Neural crest cell (in vitro differentiated cells): ENCODE data around the gene KCNK18. TPM values are rescaled to one million over a fixed set of nuclear protein-coding genes. Genes with fewer than 3 reads are reported as not detected.

Experiments used
- DNase-seq: peaks from one replicate; pipeline ENCODE4 v3.0.0; 2021; ENCODE audit warnings: low read depth, mixed read lengths, low spot score
- H3K27ac Mint-ChIP-seq: one replicate; pipeline ENCODE4 v1.8.0; 2021; ENCODE audit warnings: mild to moderate bottlenecking, mixed read lengths; ENCODE audit not compliant: unreplicated experiment
- H3K27me3 Mint-ChIP-seq: 2 replicates; pipeline ENCODE4 v1.8.0; 2021; ENCODE audit warnings: low read depth, mild to moderate bottlenecking, mixed read lengths
- H3K36me3 Mint-ChIP-seq: 2 replicates; pipeline ENCODE4 v1.8.0; 2021; ENCODE audit warnings: low read depth, mild to moderate bottlenecking, mixed read lengths
- H3K4me1 Mint-ChIP-seq: 2 replicates; pipeline ENCODE4 v1.8.0; 2021; ENCODE audit warnings: mixed read lengths
- H3K4me3 Mint-ChIP-seq: one replicate; pipeline ENCODE4 v1.8.0; 2021; ENCODE audit warnings: mild to moderate bottlenecking, mixed read lengths
- H3K9me3 Mint-ChIP-seq: 2 replicates; pipeline ENCODE4 v1.8.0; 2021; ENCODE audit warnings: mixed read lengths
- total RNA-seq: library from RNA; stranded (reverse); gene quantifications from 2 replicates; pipeline ENCODE4 v1.2.1, GENCODE V29; 2021
- TF ChIP-seq, protein P1 (sequence below): fragments of 200-600 bp; sonication (generic); conservative IDR thresholded peaks from 2 replicates; pipeline ENCODE4 v1.5.0; 2021; ENCODE audit warnings: antibody characterized with exemption, mild to moderate bottlenecking

Gene KCNK18
- total RNA-seq, 1 donor from 2014 or later = not detected

DNA sequence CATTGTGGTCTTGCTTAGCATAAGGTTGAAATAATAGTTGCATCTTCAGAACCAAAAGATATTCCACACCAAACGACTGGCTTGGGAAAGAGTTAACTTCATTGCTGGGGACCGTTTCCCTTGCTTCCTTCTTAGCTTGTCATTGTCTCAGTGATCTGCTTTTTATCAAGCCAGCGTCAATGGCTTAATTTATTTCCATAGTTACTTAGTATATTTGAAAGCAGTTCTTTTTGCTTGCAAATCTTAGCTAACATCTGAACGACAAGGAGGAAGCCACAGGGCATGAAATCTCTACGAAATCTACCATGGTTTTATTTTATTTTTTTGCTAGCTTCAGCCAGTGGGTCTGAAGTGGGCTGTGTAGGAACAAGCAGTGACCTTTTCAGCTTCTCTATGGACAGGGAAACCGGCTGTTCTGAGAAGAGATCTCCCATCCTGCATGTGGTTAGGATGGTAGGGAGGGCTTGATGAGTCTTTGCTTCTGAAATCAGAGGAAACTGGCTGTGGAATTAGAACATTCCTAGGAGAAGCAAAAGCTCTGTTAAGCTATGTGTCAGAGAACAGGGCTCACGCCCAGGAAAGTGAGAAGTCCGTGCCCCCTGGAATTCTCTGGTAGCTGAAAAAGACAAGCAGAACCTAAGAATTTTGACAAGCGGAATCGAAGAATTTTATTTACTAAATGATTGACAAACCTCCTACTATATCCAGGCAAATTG is 51.6 kb downstream of the KCNK18 start:
- Mint-ChIP-seq H3K36me3 (no peaks in the 10 kb centered on the region), H3K9me3 (no peaks in the 10 kb centered on the region), H3K4me1 (peaks cover 17% of the 10 kb centered on the region), H3K27ac (no peak overlapping the region), H3K4me3 (no peak overlapping the region), H3K27me3 (peaks cover 44% of the 10 kb centered on the region)
- DNase-seq = no peak
- TF ChIP-seq, protein P1, sequence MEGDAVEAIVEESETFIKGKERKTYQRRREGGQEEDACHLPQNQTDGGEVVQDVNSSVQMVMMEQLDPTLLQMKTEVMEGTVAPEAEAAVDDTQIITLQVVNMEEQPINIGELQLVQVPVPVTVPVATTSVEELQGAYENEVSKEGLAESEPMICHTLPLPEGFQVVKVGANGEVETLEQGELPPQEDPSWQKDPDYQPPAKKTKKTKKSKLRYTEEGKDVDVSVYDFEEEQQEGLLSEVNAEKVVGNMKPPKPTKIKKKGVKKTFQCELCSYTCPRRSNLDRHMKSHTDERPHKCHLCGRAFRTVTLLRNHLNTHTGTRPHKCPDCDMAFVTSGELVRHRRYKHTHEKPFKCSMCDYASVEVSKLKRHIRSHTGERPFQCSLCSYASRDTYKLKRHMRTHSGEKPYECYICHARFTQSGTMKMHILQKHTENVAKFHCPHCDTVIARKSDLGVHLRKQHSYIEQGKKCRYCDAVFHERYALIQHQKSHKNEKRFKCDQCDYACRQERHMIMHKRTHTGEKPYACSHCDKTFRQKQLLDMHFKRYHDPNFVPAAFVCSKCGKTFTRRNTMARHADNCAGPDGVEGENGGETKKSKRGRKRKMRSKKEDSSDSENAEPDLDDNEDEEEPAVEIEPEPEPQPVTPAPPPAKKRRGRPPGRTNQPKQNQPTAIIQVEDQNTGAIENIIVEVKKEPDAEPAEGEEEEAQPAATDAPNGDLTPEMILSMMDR = no peak

DNA sequence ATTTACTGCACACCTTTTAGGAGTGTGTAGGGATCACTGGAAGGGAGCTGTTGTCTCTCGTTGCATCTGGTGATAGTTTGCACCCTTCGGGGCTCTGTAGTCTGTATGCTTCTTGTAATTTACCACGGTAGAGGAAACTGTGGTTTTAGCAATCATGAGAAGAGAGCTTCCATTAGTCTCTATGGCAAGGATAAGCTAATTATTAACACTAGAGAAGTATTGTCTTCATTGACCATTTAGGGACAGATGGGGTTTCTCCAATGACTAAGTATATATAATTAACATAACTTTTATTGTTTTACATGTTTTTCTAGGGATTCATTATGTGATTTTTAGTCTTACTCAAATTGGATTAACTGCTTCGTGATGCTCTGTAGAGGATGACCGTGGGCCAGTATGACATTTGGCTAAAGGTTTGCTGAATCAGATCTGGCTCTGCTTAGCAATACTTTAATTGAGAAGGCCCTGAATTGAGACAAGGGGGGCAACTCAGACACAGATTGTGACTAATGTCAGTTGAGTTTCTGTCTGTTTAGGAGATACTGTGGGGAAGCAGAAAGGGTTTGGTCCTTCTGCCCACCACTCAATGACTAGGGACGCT is 52.3 kb downstream of the KCNK18 start:
- Mint-ChIP-seq H3K4me3 (no peak overlapping the region), H3K9me3 (no peaks in the 10 kb centered on the region), H3K27me3 (peaks cover 37% of the 10 kb centered on the region), H3K4me1 (peaks cover 18% of the 10 kb centered on the region), H3K27ac (no peak overlapping the region), H3K36me3 (no peaks in the 10 kb centered on the region)
- TF ChIP-seq, protein P1 = no peak
- no peak for DNase-seq

DNA sequence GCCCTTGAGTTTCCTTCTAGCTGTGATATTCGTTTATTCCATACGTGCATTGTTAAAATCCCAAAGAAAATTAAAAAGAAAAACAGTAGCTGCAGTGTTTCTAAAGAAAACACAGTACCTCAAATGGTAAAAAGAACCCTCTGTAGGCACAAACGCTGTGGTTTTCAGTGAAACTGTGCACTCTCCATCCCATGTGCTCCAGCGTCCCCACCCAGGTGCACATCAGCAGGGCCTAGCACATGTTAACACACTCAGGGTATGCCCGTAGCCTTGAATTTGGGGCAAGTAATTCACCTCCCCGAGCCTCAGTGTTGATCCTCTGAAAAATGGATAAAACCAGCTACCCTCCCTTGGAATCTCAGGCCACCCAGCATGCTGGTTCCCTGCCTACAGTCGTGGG is 53.1 kb downstream of the KCNK18 start:
- peaks cover 29% of the 10 kb centered on the region for H3K27me3 Mint-ChIP-seq
- peaks cover 23% of the 10 kb centered on the region for H3K4me1 Mint-ChIP-seq
- no peaks in the 10 kb centered on the region for H3K36me3 Mint-ChIP-seq
- H3K27ac Mint-ChIP-seq = no peak overlapping the region
- DNase-seq = no peak
- TF ChIP-seq, protein P1 = no peak
- H3K9me3 Mint-ChIP-seq = no peaks in the 10 kb centered on the region
- no peak overlapping the region for H3K4me3 Mint-ChIP-seq

DNA sequence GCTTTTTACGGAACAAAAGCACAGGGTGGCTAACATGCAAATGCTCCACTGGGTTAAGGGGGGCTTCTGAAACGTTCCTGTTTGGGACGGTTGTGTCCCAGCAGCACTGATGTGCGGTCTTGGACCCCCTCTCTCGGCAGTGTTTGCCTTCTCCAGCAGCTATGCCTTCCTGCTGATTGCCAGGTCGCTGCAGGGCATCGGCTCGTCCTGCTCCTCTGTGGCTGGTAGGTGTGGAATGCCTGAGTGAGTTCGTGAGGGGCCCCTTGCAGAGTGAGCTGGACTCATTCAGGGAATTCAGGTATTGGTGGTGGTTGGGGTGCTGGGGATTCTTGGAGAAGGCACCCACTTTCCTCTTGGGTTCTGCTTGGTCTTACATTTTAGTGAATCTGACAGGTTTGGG is 56.6 kb downstream of the KCNK18 start:
- no peak overlapping the region for H3K4me3 Mint-ChIP-seq
- DNase-seq = no peak
- H3K27ac Mint-ChIP-seq = no peak overlapping the region

DNA sequence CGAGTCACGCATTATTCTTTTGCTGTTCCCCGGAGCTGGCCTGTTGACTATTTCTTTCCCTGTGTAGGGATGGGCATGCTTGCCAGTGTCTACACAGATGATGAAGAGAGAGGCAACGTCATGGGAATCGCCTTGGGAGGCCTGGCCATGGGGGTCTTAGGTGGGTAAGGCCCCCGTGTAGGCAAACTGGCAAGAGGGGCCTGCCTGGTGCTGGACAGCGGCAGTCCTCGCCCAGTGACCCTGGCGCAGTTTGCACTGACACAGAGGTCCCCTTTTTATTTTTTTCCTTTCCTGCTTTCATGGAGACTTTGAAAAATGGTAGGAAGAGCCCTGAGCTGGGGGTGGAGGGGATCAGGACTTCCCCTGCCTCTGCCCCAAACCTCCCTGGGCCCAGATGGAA is 57.0 kb downstream of the KCNK18 start:
- H3K9me3 Mint-ChIP-seq = no peaks in the 10 kb centered on the region
- TF ChIP-seq, protein P1 = no peak
- no peak overlapping the region for H3K4me3 Mint-ChIP-seq
- no peak for DNase-seq
- H3K27ac Mint-ChIP-seq = no peak overlapping the region
- H3K36me3 Mint-ChIP-seq = no peaks in the 10 kb centered on the region
- peaks cover 37% of the 10 kb centered on the region for H3K4me1 Mint-ChIP-seq
- H3K27me3 Mint-ChIP-seq = peaks cover 16% of the 10 kb centered on the region

More for the DNA sequence above, 56.6 kb downstream of the KCNK18 start:
- Mint-ChIP-seq H3K27me3 (peaks cover 18% of the 10 kb centered on the region), H3K4me1 (peaks cover 35% of the 10 kb centered on the region), H3K9me3 (no peaks in the 10 kb centered on the region), H3K36me3 (no peaks in the 10 kb centered on the region)
- TF ChIP-seq, protein P1 = no peak
